GM12878 (cell line): ENCODE results near the gene B4GALT1.

Source experiments
- CEBPZ ChIP-seq: fragments of 150-350 bp; IDR thresholded peaks from 2 replicates; pipeline ENCODE4 v1.6.1; 2016; ENCODE audit warnings: low read depth, low read length
- NFIC ChIP-seq: IDR thresholded peaks from 2 replicates; pipeline ENCODE4 v1.6.1; 2012; ENCODE audit warnings: low read depth, mild to moderate bottlenecking, inconsistent platforms, low read length, moderate library complexity
- SIN3A ChIP-seq: IDR thresholded peaks from 2 replicates; pipeline ENCODE4 v1.6.1; 2012; ENCODE audit warnings: low read depth, low read length, improper control_type of control experiment
- USF2 ChIP-seq: IDR thresholded peaks from 2 replicates; pipeline ENCODE4 v1.6.1; 2011; ENCODE audit warnings: low read depth, low read length, improper control_type of control experiment, borderline replicate concordance

- TF ChIP-seq NFIC, result no peak
- no peak for TF ChIP-seq CEBPZ
- TF ChIP-seq USF2, result no peak
- no peak for TF ChIP-seq SIN3A
Observed at GRCh38 chr9:33127881-33128280, 39.3 kb downstream of the B4GALT1 start.
